Left ventricle myocardium inferior (tissue), 1 donor: ENCODE data around the gene CNTNAP2. TPM values are rescaled to one million over a fixed set of nuclear protein-coding genes. Genes with fewer than 3 reads are reported as not detected.

Experiments
- DNase-seq: peaks from one replicate; pipeline ENCODE4 v3.0.0-alpha.2; 2020
- H3K27ac ChIP-seq: fragments of 200-600 bp; replicated peaks from 2 replicates; pipeline ENCODE4 v1.8.0; 2021
- H3K27me3 ChIP-seq: fragments of 200-600 bp; 2 replicates; pipeline ENCODE4 v1.8.0; 2021; ENCODE audit warnings: low read depth
- H3K36me3 ChIP-seq: fragments of 200-600 bp; 2 replicates; pipeline ENCODE4 v1.8.0; 2021
- H3K4me1 ChIP-seq: fragments of 200-600 bp; 2 replicates; pipeline ENCODE4 v1.8.0; 2021
- H3K4me3 ChIP-seq: fragments of 200-600 bp; 2 replicates; pipeline ENCODE4 v1.8.0; 2021; ENCODE audit warnings: mild to moderate bottlenecking, moderate library complexity
- H3K9me3 ChIP-seq: fragments of 200-600 bp; replicated peaks from 2 replicates; pipeline ENCODE4 v1.8.0; 2021
- CTCF ChIP-seq: fragments of 200-600 bp; IDR thresholded peaks from 2 replicates; pipeline ENCODE4 v1.8.0; 2021; ENCODE audit warnings: antibody characterized with exemption, mild to moderate bottlenecking, borderline replicate concordance
- intact Hi-C: fragments of 100-400 bp; cut with micrococcal nuclease; formaldehyde crosslinking; loops from one replicate; pipeline ENCODE4 v1.11.0; 2022
- total RNA-seq: library from RNA; stranded (reverse); fragmentation: NEBNext Ultra II Directional; extraction: Animal tissue kit (Norgen Biotek cat#: 25700); gene quantifications from one replicate; pipeline ENCODE4 v1.2.1, GENCODE V29; 2021
- donor health status: DM: no; HTN: yes; CAD: no; lungs with severe emphysema.

CNTNAP2 gene
- total RNA-seq, 1 donor from 2014 or later = 0.99 TPM

- TF ChIP-seq CTCF = no peak
- no peak overlapping the region for H3K27ac ChIP-seq
- H3K36me3 ChIP-seq = no peaks in the 10 kb centered on the region
- H3K4me3 ChIP-seq = no peak overlapping the region
- intact Hi-C loops = no loop called here
- no peaks in the 10 kb centered on the region for H3K4me1 ChIP-seq
- DNase-seq = no peak
- H3K9me3 ChIP-seq = no peaks in the 10 kb centered on the region
- no peaks in the 10 kb centered on the region for H3K27me3 ChIP-seq
Measured at GRCh38 chr7:147251751-147252325, 1135.2 kb downstream of the CNTNAP2 start.

- Histone ChIP-seq H3K36me3 (no peaks in the 10 kb centered on the region), H3K27ac (no peak overlapping the region), H3K4me1 (no peaks in the 10 kb centered on the region), H3K27me3 (no peaks in the 10 kb centered on the region), H3K4me3 (no peak overlapping the region), H3K9me3 (no peaks in the 10 kb centered on the region)
- intact Hi-C loops = no loop called here
- DNase-seq = no peak
- TF ChIP-seq CTCF = no peak
Measured at GRCh38 chr7:147261693-147262092, 1145.1 kb downstream of the CNTNAP2 start.

GRCh38 chr7:147265528-147265927, 1148.9 kb downstream of the CNTNAP2 start:
- intact Hi-C loops = no loop called here
- Histone ChIP-seq H3K36me3 (no peaks in the 10 kb centered on the region), H3K9me3 (no peaks in the 10 kb centered on the region), H3K4me3 (no peak overlapping the region), H3K27ac (no peak overlapping the region), H3K27me3 (no peaks in the 10 kb centered on the region), H3K4me1 (no peaks in the 10 kb centered on the region)
- TF ChIP-seq CTCF = no peak
- DNase-seq = no peak

- no peak for DNase-seq
- no peaks in the 10 kb centered on the region for H3K27me3 ChIP-seq
- no peak for TF ChIP-seq CTCF
- peaks cover 32% of the 10 kb centered on the region for H3K9me3 ChIP-seq
- H3K36me3 ChIP-seq = no peaks in the 10 kb centered on the region
- intact Hi-C loops = no loop called here
- H3K4me1 ChIP-seq = no peaks in the 10 kb centered on the region
- no peak overlapping the region for H3K27ac ChIP-seq
- no peak overlapping the region for H3K4me3 ChIP-seq
Measured at GRCh38 chr7:147276106-147276505, 1159.5 kb downstream of the CNTNAP2 start.

- Histone ChIP-seq H3K4me1 (no peaks in the 10 kb centered on the region), H3K27ac (no peak overlapping the region), H3K27me3 (no peaks in the 10 kb centered on the region), H3K36me3 (no peaks in the 10 kb centered on the region), H3K4me3 (no peak overlapping the region), H3K9me3 (peaks cover 26% of the 10 kb centered on the region)
- DNase-seq = no peak
- intact Hi-C loops = no loop called here
- no peak for TF ChIP-seq CTCF
Measured at GRCh38 chr7:147276783-147277370, 1160.3 kb downstream of the CNTNAP2 start.
